Measurements from ENCODE around the gene DAAM1.

Gene DAAM1

GRCh38 chr14:59188461-59189090 lies at the start of gene DAAM1:
Gene DAAM1, plus strand, starts transcription at chr14:59188667. Its CDS starts 74,811 bp downstream, at chr14:59263478.
- peak; percentile 97 for DNase-seq

GRCh38 chr14:59139324-59139723 lies 49.1 kb upstream of the DAAM1 start:
- no peak for DNase-seq

- DNase-seq: no peak
These were observed 48.2 kb upstream of the DAAM1 start for GRCh38 chr14:59140106-59140843.

GRCh38 chr14:59146484-59146883 lies 42.0 kb upstream of the DAAM1 start:
- no peak for DNase-seq

GRCh38 chr14:59147007-59147406 lies 41.5 kb upstream of the DAAM1 start:
- DNase-seq: no peak

- no peak for DNase-seq
These were observed 40.0 kb upstream of the DAAM1 start for GRCh38 chr14:59148334-59148900.

- DNase-seq: no peak
These were observed 37.5 kb upstream of the DAAM1 start for GRCh38 chr14:59150990-59151389.

GRCh38 chr14:59154373-59154772 lies 34.1 kb upstream of the DAAM1 start:
- DNase-seq: peak; percentile 21

- no peak for DNase-seq
These were observed 32.6 kb upstream of the DAAM1 start for GRCh38 chr14:59155886-59156285.

- no peak for DNase-seq
These were observed 29.3 kb upstream of the DAAM1 start for GRCh38 chr14:59159169-59159568.

- DNase-seq: no peak
These were observed 28.0 kb upstream of the DAAM1 start for GRCh38 chr14:59160506-59160905.

GRCh38 chr14:59161561-59162175 lies 26.8 kb upstream of the DAAM1 start:
- DNase-seq: no peak

- DNase-seq: no peak
These were observed 22.2 kb upstream of the DAAM1 start for GRCh38 chr14:59166258-59166657.

- DNase-seq: no peak
These were observed 13.1 kb upstream of the DAAM1 start for GRCh38 chr14:59175404-59175803.

- no peak for DNase-seq
These were observed 11.7 kb upstream of the DAAM1 start for GRCh38 chr14:59176765-59177164.

- DNase-seq: no peak
These were observed 11.2 kb upstream of the DAAM1 start for GRCh38 chr14:59177262-59177661.

- DNase-seq: no peak
These were observed 6.7 kb upstream of the DAAM1 start for GRCh38 chr14:59181791-59182190.

GRCh38 chr14:59182641-59183040 lies 5.8 kb upstream of the DAAM1 start:
- DNase-seq: no peak

GRCh38 chr14:59183150-59183549 lies 5.3 kb upstream of the DAAM1 start:
- no peak for DNase-seq

- DNase-seq: no peak
These were observed 4.1 kb upstream of the DAAM1 start for GRCh38 chr14:59184396-59184795.

GRCh38 chr14:59185676-59186075 lies 2.8 kb upstream of the DAAM1 start:
- DNase-seq: no peak

- DNase-seq: no peak
These were observed 2.2 kb upstream of the DAAM1 start for GRCh38 chr14:59186306-59186705.

- no peak for DNase-seq
These were observed 1.3 kb upstream of the DAAM1 start for GRCh38 chr14:59187118-59187517.
